Calu3 (cell line): ENCODE measurements around the gene PZP. TPM values are rescaled to one million over a fixed set of nuclear protein-coding genes. Genes with fewer than 3 reads are reported as not detected.
"Not testable (repeated sequence)": the region's sequence is repeated elsewhere in the genome, so short reads cannot be mapped to it uniquely, and the experiment has no call there.

ENCODE experiments used
- BruUV-seq: library from RNA; stranded (reverse); fragments of 400-500 nt; replicated peaks from 2 replicates; lab custom pipeline; 2021; lab: Mats Ljungman, UMichigan
- CTCF ChIA-PET: fragments of 300-600 bp; sonication (Branson Sonifier 250); formaldehyde crosslinking; loops from one replicate; lab custom pipeline; 2022; ENCODE audit warnings: antibody characterized with exemption; lab: Charles Lee
- DNase-seq: peaks from one replicate; pipeline ENCODE4 v3.0.0; 2022
- H3K27ac Mint-ChIP-seq: one replicate; pipeline ENCODE4 v1.8.0; 2022; ENCODE audit warnings: mixed read lengths; ENCODE audit not compliant: unreplicated experiment
- H3K27me3 Mint-ChIP-seq: one replicate; pipeline ENCODE4 v1.8.0; 2022; ENCODE audit warnings: mixed read lengths; ENCODE audit not compliant: unreplicated experiment
- H3K36me3 Mint-ChIP-seq: one replicate; pipeline ENCODE4 v1.8.0; 2022; ENCODE audit warnings: mild to moderate bottlenecking, moderate library complexity, mixed read lengths; ENCODE audit not compliant: insufficient read depth, unreplicated experiment
- H3K4me1 Mint-ChIP-seq: one replicate; pipeline ENCODE4 v1.8.0; 2022; ENCODE audit warnings: mild to moderate bottlenecking, low read depth, mixed read lengths; ENCODE audit not compliant: unreplicated experiment
- H3K4me3 Mint-ChIP-seq: one replicate; pipeline ENCODE4 v1.8.0; 2022; ENCODE audit warnings: mild to moderate bottlenecking, low read depth, moderate library complexity, mixed read lengths; ENCODE audit not compliant: unreplicated experiment
- H3K9me3 Mint-ChIP-seq: one replicate; pipeline ENCODE4 v1.8.0; 2022; ENCODE audit warnings: low read depth, mixed read lengths; ENCODE audit not compliant: unreplicated experiment
- CTCF ChIP-seq: fragments of 200-600 bp; IDR thresholded peaks from one replicate; pipeline ENCODE4 v1.8.0; 2022; ENCODE audit warnings: antibody characterized with exemption; ENCODE audit not compliant: unreplicated experiment
- intact Hi-C: fragments of 100-400 bp; cut with micrococcal nuclease; formaldehyde crosslinking; loops from one replicate; pipeline ENCODE4 v1.10.0; 2022; ENCODE audit not compliant: unreplicated experiment
- total RNA-seq: library from RNA; stranded (reverse); gene quantifications from 2 replicates; pipeline ENCODE4 v1.2.3, GENCODE V29; 2022

Gene PZP
- total RNA-seq, 1 experiment from 2014 or later, result not detected

DNA sequence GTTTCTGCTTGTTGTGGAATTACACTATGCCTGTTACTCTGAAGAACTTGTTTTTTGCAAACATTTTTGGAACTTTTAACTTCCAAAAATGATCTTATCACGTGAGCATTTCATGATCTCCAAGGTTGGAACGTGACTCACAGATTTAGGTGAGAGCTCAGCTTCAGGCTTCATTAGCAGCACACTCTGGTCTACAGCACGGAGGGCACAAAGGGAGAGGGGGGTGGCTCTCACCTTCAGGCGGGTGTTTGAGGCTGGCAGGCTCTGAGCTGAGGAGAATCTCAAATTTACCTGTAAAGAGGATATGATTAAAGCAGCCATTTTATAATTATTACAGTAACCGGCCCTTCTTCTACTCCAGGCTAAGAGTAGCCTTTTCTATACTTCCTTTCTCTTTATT lies 45.3 kb upstream of the PZP start:
- peaks cover 46% of the 10 kb centered on the region for H3K27me3 Mint-ChIP-seq
- H3K9me3 Mint-ChIP-seq, result no peaks in the 10 kb centered on the region
- CTCF ChIA-PET, result no interaction called here
- intact Hi-C loops, result no loop called here
- DNase-seq, result no peak
- H3K36me3 Mint-ChIP-seq, result no peaks in the 10 kb centered on the region
- BruUV-seq, result no TSS peak
- no peak overlapping the region for H3K4me3 Mint-ChIP-seq
- H3K4me1 Mint-ChIP-seq, result no peaks in the 10 kb centered on the region
- no peak for TF ChIP-seq CTCF
- no peak overlapping the region for H3K27ac Mint-ChIP-seq

DNA sequence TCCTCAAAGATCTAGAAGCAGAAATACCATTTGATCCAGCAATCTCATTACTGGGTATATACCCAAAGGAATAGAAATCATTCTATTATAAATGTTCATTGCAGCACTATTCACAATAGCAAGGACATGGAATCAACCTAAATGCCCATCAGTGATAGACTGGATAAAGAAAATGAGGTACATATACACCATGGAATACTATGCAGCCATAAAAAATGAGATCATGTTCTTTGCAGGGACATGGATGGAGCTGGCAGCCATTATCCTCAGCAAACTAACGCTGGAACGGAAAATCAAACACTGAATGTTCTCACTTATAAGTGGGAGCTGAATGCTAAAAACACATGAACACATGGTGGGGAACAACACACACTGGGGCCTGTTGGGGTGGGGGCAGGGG lies 44.6 kb upstream of the PZP start:
- H3K4me1 Mint-ChIP-seq, H3K4me3 Mint-ChIP-seq, H3K9me3 Mint-ChIP-seq, intact Hi-C loops, H3K27ac Mint-ChIP-seq, CTCF ChIA-PET, BruUV-seq, DNase-seq, H3K36me3 Mint-ChIP-seq: not testable (repeated sequence)
- peaks cover 46% of the 10 kb centered on the region for H3K27me3 Mint-ChIP-seq

DNA sequence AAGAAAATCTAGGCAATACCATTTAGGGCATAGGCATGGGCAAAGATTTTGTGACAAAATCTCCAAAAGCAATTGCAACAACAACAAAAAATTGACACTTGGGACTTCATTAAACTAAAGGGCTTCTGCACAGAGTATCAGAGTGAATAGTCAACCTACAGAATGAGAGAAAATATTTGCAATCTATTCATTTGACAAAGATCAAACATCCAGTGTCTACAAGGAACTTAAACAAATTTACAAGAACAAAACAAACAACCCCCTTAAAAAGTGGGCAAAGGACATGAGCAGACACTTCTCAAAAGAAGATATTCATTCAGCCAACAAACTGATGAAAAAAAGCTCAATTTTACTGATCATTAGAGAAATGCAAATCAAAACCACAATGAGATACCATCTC lies 44.1 kb upstream of the PZP start:
- no peak for TF ChIP-seq CTCF
- Mint-ChIP-seq H3K9me3 (no peaks in the 10 kb centered on the region), H3K4me3 (no peak overlapping the region), H3K27me3 (peaks cover 46% of the 10 kb centered on the region), H3K4me1 (no peaks in the 10 kb centered on the region), H3K36me3 (no peaks in the 10 kb centered on the region), H3K27ac (no peak overlapping the region)
- DNase-seq, result no peak
- intact Hi-C loops, result no loop called here
- no TSS peak for BruUV-seq
- CTCF ChIA-PET, result no interaction called here

DNA sequence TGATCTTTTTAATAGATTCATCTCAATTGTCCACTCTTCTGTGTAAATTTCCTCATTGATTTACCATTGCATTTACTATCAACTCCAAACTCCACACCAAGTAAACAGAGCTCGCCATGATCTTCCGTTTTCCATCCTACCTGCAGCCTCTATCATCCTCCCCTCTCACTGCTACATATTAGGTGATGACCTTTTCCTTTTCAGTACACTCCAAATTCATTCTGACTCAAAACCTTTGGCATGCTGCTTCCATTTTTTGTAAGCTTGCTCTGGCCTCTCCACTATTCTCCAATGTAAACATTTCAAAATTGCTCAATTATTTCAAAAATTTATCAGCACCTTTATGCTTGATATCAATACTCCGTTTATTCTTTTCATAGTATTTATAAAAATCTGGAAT lies 40.2 kb upstream of the PZP start:
- DNase-seq, result no peak
- Mint-ChIP-seq H3K36me3 (no peaks in the 10 kb centered on the region), H3K4me3 (no peak overlapping the region), H3K4me1 (peaks cover 8% of the 10 kb centered on the region), H3K9me3 (no peaks in the 10 kb centered on the region), H3K27me3 (peaks cover 40% of the 10 kb centered on the region), H3K27ac (no peak overlapping the region)
- intact Hi-C loops, result no loop called here
- CTCF ChIA-PET, result no interaction called here
- no TSS peak for BruUV-seq
- no peak for TF ChIP-seq CTCF

DNA sequence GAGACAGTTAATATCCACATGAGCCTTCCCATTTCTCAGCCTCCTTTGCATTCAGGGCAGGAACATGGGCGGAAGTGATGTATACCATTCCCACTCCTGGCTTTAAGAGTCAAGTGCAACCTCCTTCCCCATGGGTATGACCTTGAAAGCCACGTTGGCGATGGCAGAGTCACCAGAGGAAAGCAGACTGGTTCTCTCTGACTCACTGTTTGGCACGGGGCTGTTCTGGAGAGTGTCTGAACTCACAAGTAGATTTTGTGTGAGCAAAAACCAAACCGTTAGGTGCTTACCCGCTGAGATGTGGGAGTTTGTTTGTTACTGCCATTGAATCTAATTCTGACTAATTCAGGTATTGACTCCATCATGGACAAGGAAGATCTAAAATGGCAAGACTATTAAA lies 36.7 kb upstream of the PZP start:
- CTCF ChIA-PET, result no interaction called here
- Mint-ChIP-seq H3K36me3 (peaks cover 5% of the 10 kb centered on the region), H3K27ac (peak overlapping the region; percentile 34), H3K4me3 (no peak overlapping the region), H3K9me3 (no peaks in the 10 kb centered on the region), H3K4me1 (peaks cover 15% of the 10 kb centered on the region), H3K27me3 (peaks cover 16% of the 10 kb centered on the region)
- BruUV-seq, result no TSS peak
- intact Hi-C loops, result no loop called here
- DNase-seq, result peak; percentile 46
- no peak for TF ChIP-seq CTCF
